ENCODE measurements around the gene PRKG1.

PRKG1 gene

DNA sequence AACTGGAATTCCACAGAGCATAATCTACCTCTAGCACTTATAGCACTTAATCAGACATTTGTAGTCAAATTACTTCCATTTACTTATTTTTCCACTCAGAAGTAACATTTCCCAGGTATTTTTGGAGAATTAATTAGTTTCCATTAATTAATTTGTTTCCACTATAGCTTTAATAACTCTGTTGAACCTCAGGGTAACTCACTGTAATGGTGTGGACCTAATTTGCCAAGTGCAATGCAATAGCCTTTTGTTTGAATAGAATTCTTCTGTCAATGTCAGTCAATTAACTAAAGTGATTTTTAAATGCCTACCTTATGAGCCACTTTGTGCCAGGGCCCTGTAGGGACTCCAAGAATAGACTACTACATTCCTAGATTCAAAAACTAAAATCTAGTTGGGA lies 509.7 kb downstream of the PRKG1 start:
- DNase-seq (ENCODE audit: low read depth, low spot score): no peak

GRCh38 chr10:51585742-51586141 lies 511.5 kb downstream of the PRKG1 start:
- DNase-seq (ENCODE audit: low read depth, low spot score): no peak

DNA sequence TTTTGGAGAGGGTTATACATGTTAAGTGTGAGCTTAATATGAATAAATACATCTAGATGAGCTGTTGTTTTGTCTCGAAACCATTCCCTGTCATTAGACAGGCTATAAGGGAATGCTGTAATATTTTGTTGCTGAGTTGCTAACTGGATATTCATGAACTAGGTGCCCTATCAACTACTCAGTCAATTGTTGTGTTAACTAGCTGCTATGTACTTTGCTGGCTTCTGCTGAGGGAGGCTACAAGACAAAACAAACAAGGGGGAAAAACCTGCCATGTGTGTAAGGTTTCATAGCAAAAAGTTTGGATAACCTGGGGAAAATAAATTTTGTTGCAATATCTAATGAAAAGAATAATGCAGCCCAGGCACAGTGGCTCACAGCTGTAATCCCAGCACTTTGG lies 514.7 kb downstream of the PRKG1 start:
- no peak for DNase-seq (ENCODE audit: low read depth, low spot score)

GRCh38 chr10:51590818-51591217 lies 516.5 kb downstream of the PRKG1 start:
- DNase-seq (ENCODE audit: low read depth, low spot score): no peak

- DNase-seq (ENCODE audit: low read depth, low spot score): no peak
Measured at GRCh38 chr10:51596695-51597094, 522.4 kb downstream of the PRKG1 start.

DNA sequence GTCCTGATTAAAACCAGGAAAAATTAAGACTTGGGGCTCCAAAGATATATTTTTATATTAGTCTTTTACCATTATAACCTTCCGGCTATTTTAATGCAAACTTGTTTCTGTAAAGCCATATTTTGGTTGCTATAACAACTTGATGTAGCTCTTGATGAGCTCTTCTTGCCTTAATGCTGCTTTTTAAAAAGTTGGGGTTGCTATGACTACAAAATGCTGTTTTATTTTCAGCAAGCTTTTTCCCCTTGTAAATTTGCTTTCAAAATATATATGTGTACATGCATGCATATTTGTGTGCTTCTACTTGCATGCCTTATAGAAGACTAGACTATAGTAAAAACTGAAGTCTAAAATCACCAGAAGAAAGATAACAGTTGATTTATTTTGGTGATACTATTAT lies 525.4 kb downstream of the PRKG1 start:
- no peak for DNase-seq (ENCODE audit: low read depth, low spot score)

DNA sequence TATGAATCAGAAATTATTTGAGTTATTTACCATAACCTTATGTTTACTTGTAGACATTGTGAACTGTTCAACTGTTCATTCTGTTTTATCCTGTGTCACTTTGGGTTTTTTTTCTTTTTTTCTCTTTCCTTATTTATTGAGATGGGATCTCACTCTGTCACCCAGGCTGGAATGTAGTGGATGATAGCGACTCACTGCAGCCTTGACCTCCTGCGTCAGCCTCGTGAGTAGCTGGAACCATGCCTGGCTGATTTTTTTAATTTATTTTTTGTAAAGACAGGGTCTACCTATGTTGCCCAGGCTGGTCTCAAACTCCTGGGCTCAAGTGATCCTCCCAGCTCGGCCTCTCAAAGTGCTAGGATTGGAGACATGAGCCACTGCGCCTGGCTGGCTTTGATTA lies 528.0 kb downstream of the PRKG1 start:
- DNase-seq (ENCODE audit: low read depth, low spot score): no peak

DNA sequence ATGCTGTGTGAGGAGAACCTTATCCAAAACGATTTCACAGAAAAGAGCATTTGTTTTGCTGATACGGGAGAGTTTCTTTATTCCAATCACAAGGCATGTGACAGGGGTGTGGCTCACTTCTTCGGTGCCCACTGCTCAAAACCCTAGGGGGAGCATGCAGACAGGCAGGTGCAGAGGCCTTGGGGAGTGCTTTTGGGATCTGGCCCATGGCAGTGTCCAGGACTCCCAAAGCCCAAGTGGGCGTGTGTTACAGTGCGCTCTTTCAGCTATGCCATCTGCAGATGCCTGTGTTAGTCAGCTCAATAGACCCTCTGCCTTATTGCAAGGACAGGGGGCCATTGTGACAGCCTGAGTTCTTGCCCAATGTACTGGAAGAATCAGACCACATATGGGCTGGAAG lies 530.3 kb downstream of the PRKG1 start:
- DNase-seq (ENCODE audit: low read depth, low spot score): no peak

- no peak for DNase-seq (ENCODE audit: low read depth, low spot score)
Measured at GRCh38 chr10:51606825-51607462, 532.7 kb downstream of the PRKG1 start.

DNA sequence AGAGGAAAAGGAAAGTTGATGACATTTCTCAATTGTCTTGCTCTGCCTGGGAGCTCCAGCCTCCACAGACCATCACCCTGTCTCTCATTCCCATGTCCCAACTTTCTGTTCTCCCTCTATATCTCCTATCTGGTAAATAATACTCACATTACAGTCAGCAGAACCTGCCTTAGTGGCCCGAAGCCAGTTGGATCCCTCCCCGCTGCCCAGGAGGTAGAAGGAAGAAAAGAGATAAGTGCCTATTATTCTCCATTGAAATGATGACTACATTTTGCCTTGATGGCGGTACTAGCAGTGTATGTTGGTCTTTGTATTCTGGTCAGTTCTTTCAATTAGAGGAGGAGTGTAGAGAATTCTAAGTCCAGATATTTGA lies 533.2 kb downstream of the PRKG1 start:
- no peak for DNase-seq (ENCODE audit: low read depth, low spot score)

DNA sequence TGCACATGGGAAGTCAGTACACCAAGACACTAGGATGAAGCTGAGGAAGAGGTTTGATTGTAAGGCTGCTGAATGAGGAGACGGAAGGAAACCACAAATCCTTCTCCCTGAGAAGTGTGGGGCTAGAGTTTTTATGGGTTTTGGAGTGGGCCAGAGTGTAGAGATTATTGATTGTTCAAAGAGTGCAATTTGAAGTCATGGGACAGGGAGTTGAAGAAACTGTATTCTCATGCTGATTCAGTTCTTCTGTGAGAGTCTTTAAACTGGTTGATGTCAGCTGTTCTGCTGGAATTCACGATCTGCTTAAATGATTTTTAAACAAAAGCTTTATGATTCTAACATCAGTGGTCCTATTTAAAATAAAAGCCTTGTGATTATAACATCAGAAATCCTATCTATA lies 533.9 kb downstream of the PRKG1 start:
- no peak for DNase-seq (ENCODE audit: low read depth, low spot score)

- no peak for DNase-seq (ENCODE audit: low read depth, low spot score)
Measured at GRCh38 chr10:51615764-51616298, 541.5 kb downstream of the PRKG1 start.

GRCh38 chr10:51617576-51618235 lies 543.4 kb downstream of the PRKG1 start:
- DNase-seq (ENCODE audit: low read depth, low spot score): no peak

DNA sequence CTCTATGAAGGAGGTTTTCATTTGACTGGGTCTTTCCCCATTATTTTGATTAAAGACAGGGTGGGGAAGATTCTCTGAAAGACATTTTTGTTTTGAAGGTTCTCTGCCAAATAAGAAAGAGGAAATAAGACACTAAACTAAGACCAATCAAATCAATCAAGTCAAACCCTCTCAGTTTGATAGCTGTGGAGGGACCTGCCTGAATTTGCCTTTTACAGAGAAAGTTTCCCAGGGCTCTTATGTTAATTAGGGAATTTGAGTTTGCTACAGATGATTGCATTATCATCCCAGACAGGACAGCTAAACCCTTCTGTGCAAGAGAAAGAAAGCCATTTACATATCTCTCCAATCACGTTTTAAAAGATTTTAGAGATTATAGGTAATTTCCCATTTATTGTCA lies 545.1 kb downstream of the PRKG1 start:
- DNase-seq (ENCODE audit: low read depth, low spot score): no peak

DNA sequence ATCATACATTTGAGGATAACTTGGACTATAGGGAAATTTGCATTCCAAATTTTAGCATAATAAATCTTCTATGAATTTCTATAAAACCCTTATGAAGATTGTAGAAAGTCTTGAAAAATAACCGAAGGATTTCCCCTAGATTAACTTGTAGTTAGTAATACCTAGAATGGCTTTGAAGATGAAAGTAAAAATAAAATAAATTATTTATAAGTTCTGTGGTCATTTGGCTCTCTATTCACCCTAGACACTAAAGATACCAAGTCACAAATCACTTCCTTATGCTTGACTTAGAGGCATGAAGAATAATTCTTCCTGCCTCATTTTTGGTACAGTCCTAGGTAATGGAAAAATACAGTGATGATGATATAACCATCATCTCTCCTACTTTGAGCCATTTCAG lies 545.8 kb downstream of the PRKG1 start:
- no peak for DNase-seq (ENCODE audit: low read depth, low spot score)

GRCh38 chr10:51624013-51624412 lies 549.7 kb downstream of the PRKG1 start:
- no peak for DNase-seq (ENCODE audit: low read depth, low spot score)

DNA sequence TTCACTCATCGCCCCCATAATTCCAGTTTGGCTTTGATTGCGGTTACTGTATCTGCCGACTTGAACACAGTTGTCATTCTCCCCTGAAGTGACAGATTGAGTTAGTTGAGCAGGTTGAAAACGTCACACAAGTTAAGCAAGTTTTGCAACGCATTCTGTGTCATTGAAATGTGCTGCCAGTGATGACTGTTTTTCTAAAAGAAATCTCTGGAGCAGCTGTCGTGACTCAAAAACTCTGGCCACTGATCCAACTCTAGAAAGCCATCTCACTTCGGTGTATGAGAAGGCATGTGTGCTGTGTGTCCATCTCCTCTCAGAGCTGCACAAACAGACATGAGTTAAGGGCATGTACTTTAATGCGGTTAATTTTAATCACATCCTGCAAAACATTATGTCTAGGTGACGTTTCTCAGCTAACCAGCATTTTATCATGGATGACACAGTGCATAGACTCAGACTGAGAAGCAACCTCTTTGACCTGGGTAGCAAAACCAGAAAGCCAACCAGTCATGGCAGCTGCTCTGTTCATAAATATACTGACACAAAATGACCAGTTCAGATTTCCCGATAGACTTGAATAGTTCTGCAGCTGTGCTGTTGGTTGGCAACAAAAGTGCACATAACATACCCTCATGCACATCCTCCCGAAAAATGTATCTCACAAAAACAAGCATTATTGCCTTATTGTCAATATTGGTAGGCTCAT lies 555.8 kb downstream of the PRKG1 start:
- DNase-seq (ENCODE audit: low read depth, low spot score): no peak

DNA sequence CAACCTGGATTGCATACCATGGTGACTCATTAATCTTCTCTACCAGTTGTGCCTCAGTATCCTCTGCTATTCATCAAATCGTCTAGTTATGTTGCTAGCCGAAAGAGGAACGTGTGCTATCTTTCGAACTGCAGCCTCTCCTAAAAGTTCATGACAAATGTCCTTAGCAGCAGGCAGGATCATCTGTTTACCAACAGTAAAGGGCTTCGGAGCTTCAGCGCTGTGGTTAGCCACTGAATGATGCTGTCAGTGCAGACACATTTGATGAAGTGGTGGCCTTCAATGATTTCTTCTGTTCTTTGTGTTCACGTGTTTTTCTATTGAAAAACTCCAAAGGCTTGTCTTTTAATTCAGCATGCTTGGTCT lies 556.3 kb downstream of the PRKG1 start:
- no peak for DNase-seq (ENCODE audit: low read depth, low spot score)

DNA sequence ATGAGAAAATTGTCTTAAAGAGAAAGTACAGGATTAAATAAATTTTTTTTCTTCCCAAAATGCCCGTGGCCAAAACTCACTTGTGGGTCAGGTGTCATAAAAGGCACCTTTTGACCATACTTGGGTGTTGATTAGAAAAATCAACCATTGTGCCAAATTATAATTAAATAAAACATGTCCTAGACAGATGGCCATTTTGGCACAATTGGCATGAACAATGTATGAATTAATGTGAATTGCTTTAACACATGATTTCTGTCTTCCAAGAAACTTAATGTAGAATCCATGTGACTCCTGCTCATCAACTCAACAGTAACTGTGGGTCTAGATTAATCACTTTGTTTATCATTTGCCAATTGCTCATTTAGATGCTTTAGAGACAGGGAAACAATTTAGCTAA lies 561.1 kb downstream of the PRKG1 start:
- no peak for DNase-seq (ENCODE audit: low read depth, low spot score)

DNA sequence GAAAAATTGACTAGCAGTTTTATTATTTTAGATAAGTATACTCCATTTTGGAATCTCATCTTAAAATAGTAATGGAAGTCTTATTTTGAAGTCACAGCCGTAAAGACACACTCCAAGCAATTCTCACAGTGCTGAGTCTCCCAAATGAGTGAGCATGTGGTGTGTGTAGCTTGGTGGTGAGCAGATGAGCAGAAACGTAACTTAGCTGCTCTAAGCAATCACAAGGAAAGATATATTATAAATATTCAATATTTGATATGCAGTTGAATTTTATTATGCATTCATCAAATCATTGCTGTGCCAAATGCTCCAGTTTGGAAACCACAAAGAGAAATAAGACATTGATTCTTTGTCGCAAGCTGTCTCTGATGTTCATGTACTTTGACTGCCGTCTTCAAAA lies 563.9 kb downstream of the PRKG1 start:
- no peak for DNase-seq (ENCODE audit: low read depth, low spot score)

DNA sequence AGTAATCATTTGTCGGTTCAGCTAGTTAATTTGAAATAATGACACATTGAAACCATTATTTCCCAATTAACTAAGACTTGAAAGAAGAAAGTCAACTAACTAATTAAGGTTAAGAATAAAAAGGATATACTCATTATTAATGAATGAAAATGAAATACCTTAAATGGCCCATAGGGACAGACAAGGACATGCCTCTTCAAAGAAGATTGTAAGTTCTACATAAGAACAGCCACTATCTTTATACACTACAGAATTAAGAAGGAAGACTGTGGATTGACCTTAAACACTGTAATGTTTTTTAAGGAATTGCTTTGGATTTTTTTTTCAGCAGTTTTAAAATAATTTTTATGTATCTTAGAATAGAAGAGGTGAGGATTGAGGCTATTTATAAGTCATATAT lies 564.5 kb downstream of the PRKG1 start:
- no peak for DNase-seq (ENCODE audit: low read depth, low spot score)

- no peak for DNase-seq (ENCODE audit: low read depth, low spot score)
Measured at GRCh38 chr10:51640120-51640819, 566.0 kb downstream of the PRKG1 start.
